GM19351 (cell line): ENCODE data around the gene CNTNAP5.

ENCODE experiments used
- ATAC-seq: cut with Tn5 transposase; IDR thresholded peaks from one replicate; pipeline ENCODE4 v1.9.1; 2021; ENCODE audit warnings: mild to moderate bottlenecking, moderate library complexity; ENCODE audit not compliant: unreplicated experiment

Gene CNTNAP5

DNA sequence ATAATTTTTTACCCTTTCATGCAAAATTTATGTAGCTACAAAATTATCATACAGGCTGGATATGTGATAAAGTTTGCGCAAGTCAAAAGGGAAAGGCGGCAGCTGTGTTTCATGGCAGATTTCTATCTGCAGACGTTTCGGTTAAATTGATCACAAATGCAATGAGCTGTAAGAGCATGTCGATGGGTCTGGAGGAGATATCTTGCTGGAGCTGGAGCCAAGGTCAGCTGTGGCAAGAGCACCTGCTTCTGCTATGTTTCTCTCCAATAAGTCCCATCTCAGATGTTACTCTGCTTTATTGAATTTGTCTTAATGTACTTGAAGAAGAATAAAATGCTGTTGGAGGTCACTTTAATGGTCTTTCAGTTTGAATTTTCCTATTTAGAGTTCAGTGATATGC is 749.7 kb downstream of the CNTNAP5 start:
- ATAC-seq = no peak

DNA sequence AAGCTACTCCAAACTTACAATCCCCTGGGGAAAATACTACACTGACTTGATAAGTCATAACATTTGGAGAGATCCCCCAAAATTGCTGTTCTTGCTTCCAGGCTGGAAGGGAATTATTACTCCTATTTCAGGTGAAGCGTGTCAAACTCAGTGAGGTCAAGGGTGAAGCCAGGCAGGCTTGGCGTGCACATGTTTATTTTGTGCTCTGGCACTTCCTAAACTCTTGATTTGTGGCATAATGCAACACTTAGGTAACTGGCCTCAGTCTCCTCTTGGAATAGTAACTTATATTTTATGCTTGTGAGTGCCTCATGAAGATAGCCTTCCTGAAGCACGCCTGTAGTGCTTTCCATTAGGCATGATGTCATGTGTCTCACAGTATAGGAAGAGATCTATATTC is 751.2 kb downstream of the CNTNAP5 start:
- no peak for ATAC-seq

DNA sequence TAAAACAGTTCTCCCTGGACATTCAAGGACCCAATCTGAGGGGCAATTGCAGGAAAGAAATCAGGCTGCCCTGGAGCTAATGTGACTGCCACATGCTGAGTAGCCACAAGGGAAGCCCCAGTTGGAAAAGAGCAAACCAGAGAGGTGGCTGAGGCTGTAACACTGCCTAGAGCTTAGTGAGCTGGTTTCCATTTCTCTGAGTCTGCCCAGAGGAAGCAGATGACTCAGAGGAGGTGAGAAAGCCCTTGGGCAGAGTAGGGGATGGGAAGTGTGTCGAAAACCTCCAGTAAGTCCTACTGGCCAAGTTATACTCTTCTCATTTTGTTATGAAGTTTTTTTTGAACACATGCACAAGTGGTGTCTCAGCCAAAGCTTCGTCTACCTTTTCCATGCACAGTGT is 753.0 kb downstream of the CNTNAP5 start:
- no peak for ATAC-seq

DNA sequence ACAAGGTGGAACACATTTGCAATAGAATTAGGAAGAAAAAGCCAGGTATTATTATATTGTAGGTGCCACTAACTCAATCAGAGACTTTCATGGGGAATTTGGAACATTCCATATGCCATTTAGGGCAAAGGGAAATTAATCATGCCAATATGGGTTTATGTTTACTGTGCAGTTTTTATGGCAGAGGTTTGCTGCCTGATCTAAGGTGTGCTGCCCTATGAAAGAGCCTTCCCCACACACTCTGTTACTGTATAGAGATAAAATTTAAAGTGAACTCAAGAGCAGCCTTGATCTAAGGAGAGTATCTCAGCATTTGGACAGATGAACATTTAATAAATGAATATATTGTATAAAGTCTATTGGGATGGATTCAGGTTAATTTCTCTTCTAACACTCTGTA is 771.6 kb downstream of the CNTNAP5 start:
- no peak for ATAC-seq

DNA sequence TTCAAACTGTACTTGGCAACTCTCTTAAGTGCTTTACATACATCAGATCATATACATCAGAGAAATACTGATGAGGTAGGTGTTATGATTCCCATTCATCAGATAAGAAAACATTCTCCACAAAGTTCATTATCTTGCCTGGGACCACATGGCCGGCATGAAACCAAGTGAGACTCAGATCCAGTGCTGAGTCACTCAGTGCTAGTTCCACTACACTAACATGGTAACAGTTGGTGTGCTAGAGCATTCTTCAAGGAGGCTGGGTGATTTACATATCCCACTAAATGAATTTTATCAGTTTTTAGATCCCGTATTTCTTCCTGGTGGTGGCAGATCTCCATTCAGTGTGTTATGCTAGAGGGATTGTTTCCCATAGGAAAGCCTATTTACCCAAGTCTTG is 772.0 kb downstream of the CNTNAP5 start:
- ATAC-seq = no peak

DNA sequence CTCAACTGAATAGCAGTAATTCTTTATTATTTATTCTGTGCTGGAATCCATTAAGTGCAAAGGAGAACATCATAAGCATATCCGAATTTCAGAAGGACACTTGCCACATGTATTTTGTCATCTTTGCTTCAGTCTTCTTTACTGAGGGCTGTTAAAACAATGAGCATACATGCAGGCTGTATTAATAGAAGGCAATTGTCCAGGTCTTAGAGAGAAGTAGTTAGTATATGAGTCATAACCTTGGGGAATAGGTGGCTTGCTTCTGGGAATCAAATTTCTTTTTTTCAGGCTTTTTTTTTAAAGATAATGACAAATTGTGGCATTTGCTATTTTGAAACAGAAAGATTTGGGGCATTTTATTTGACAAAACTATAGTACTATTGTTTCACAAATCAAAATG is 773.5 kb downstream of the CNTNAP5 start:
- ATAC-seq = no peak

DNA sequence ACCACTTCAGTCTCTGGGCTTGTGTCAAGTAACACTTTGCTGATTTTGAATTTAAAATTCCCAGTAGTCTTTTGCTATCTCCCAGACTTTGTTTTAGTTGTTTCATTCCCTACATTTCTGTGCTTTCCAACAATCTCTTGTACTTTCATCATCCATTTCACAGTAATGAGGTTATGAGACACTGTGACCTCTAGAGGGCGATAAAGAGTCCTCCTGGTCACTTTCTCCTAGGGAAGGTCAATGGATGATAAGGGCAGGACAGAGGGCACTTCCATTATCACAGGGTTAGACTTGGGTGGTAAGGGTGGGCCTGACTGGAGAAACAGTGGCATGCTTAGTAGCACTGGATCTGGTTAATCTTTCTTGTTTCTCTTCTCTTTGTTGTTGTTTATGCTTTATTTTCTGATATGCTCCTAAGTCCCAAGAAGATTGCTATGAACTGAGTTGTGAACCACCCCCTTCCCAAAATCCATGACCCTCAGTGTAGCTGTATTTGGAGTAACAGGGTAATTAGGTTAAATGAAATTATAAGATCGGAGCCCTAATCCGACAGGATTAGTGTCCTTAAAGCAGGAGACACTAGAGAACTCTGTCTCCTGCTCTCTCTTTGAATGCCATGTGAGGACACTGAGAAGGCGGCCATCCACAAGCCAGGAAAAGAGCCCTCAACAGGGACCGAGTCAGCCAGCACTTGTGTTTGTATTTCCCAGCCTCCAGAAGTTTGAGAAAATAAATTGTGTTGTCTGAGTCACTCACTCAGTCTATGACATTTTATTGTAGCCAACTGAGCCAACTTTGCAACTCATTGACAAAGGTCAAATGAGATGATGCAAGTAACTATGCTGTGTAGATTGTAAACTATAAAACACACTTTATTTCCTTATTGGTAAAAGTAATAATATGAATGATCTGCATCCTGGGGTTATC is 779.2 kb downstream of the CNTNAP5 start:
- ATAC-seq = peak; percentile 87

DNA sequence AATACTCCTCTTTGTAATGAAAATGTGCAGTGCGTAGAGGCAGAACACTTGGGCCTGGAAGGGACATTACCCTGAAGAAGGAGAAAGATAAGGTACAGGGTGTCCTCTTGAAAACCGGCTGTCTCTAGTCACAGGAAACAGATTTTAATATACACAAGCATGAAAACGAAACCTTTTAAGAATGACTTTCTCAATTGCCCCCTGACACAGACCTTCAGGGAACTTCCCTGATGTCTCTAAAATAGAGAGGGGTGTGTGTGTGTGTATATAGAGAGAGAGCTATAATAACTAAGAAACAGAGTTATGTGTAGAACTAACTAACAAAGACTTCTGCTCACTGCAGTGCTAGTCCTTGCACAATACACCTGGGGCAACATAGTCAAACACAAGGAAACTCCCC is 780.0 kb downstream of the CNTNAP5 start:
- ATAC-seq = no peak

DNA sequence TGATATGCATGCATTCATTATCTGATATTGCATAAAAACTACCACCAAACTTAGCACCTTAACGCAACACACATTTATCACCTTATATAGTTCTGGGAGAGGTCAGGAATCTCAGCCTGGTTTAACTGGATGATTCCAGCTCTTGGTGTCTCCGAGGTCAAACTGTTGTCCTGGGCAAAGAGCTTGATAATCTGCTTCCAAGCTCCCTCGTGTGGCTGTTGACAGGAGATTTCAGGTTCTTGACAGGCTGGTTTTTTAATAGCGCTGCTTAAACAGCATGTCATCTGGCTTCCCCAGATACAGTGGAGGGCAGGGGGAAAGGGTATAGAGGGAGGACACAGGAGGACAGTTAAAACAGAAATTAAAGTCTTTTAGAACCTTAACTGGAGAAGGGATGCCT is 785.0 kb downstream of the CNTNAP5 start:
- ATAC-seq = no peak

DNA sequence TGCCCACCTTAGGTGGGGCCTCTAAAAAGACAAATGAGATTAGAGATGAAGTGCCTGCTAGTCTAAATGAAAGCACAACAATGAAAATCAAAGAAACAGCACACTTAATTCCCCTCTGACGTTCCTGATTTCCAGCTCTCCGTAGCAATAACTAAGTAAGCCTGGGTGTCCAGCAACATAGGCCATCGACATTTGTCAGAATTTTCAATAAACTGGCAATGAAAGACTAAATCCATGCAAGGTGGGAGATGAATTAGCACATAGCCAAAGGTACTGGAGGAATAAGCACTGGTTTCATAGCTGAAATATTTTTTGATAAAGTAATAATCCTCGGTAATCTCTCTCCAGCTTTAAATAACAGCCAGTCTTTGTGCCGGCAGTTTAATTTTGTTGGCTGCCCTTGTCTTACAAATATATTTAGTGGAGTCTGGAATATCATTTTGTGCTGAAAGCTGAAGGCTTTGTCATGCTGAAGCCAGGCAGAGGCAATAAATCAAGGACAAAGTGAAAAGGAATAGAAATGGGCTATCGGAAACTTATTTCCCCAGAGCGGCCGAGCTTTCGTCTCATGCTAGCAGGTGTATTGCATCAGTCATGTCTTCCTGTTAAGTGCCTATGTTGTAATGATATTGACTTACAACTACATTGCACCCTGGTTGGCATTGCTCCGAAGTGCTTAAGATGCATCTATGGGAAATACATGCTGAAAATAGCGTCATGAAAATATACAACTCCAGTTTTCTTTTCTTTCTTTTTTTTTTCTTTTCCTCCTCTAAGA is 790.1 kb downstream of the CNTNAP5 start:
- ATAC-seq = no peak

DNA sequence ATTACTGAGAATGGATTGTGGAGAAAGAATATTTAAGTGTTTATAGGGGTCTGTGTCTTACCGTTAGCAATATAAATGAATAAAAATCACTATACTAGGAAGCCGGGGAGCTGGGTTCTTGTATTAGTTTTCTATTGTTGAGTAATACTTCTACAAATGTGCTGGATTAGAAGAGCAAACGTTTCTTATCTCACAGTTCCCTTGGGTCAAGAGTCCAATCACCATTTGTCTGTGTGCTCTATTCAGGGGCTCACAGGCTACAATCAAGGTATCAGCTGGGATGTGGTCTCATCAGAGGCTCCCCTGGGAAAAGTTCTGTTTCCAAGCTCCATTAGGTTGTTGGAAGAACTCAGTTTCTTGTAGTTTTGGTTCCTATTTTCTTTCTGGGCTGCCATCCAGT is 790.9 kb downstream of the CNTNAP5 start:
- no peak for ATAC-seq

DNA sequence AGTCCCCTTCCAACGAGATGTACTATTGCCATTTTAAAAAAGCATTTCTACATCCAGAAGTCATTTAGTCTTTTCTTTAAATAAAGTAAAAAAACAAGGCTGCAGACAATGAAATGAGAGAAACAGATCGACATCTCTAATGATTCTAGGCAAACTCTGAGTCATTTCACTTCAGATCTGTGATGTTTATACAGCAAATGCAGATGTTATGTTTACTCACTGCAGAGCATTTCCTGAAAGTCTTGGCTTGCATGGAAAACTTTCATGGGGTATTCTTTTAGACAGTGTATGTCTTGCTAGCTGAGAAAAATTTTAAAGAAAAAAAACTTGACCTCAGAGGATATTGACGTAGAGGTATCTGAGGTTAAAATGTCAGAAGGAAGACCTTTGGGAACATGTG is 797.4 kb downstream of the CNTNAP5 start:
- ATAC-seq = no peak

DNA sequence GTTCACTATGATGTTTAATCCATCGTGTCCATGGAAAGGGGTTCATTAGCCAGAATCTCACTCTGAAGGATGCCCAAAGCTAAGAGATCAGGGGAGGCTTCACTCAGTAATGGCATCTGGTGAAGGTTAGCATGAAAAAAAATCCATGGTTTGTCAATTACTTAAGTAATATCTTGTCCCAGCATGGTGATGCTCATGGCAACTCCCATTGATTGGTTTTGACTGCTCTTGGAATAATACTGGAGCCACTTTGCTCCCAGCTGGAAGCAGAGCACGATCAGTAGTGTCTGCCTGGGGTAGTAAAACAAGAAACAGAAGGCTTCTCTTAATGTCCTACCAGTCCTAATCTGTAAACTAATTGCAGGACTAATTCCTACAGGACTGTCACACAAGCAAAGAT is 799.4 kb downstream of the CNTNAP5 start:
- no peak for ATAC-seq

DNA sequence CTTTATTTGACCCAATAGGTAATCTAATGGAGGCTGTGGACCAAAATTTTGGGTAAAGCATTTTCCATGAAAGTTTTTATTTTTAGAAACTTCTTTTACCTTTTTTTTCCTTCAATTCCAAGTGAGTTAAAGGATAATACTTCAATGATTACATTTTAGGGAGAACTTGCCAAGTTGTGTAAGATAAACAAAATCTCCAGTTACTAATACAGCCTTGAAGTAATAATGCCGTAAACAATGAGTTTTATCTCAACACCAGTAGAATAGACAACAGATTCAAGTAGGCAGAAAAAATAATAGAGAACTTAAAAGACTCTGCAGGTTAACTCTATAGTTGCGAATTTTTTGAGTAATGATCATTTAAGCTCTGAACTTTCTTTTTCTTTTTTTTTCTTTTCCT is 807.4 kb downstream of the CNTNAP5 start:
- ATAC-seq = no peak

DNA sequence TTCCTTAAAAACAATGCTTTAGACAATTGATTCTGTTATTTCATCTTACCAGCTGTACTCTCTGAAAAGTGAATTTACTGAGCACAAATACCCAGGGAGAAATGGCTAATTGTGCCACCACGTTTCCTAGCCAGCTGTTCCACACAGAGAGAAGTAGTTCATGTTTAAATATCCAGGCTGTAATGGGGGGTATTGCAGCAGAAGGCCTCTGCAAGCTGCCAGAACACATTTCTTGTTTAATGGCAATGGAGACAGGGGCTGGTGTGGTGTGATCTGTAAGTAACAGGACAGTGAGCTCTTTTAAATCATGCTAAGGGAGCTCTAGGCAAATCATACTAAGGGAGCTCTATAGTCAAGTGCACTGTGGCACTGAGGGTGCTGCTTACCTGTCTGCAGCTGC is 809.2 kb downstream of the CNTNAP5 start:
- ATAC-seq = no peak

DNA sequence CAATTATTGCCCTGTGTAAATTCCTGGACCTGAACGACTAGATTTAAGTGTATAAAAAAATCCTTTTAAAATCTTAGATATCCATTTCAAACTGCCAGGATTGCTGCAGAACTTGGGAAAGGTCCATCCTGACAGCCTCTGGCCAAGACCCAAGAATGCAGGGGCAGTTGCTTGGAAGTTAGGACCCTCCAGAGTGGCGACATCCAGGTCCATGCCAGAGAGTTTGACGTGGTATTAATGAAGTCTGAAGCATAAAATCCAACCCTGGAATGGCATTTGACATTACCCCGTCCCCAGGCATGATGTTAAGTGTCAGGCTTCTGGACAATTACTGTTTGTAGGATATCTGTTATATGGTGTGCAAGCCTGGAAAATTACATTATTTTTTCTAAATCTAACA is 810.2 kb downstream of the CNTNAP5 start:
- ATAC-seq = no peak

DNA sequence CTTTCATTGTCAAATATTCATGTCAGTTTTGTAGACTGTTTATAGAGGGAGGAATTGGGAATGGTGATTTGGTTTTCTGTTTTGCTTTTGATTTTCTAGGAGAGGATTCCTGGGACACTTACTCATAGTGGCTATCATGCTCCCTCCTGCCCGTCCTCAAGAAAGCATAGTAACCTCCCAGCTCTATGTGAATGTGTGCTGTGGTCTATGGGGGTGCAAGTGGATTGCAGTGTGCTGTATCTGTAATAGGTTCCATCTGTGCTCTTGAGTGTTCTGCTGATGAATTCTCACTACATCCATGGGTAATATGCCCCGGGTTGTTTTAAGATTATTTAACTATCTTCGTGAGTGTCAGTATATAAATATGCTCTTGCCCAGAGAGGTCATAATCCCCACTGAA is 811.3 kb downstream of the CNTNAP5 start:
- ATAC-seq = no peak

DNA sequence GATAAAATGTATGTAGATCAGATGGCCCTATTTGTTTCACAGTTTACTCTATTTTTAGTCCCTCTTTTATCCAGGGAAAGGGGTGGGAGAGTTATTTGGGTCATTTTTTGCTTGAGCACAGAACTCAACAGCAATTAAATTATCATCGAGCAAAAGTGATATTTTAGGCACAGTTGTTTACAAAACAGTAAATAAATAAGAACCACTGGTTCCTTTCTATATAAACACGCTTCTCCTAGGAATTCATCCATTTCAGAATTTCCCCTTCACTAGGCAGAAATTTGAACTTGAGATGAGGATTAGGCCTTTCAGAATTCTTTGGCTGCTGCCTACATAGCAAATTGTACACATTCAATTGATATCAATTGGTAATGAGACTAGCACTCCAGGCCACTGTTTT is 812.4 kb downstream of the CNTNAP5 start:
- no peak for ATAC-seq

DNA sequence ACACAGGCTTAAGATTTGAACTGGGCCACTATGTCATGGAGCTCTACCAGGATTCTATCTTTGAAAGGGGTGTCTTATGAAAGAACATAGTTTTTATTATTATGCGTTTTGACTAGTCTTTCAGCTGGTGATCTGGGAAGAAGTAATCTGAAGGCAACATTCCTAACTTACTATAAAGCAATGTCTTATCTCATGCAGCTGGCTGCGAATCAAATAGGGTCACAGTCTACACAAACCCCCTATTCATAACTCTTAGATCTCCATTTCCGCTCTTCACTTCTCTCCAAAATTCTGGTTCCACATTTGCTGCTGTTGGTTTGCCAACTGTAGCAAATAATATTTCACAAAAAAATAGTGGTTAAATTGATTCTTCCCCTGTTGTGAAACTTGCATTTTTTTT is 813.3 kb downstream of the CNTNAP5 start:
- ATAC-seq = no peak

DNA sequence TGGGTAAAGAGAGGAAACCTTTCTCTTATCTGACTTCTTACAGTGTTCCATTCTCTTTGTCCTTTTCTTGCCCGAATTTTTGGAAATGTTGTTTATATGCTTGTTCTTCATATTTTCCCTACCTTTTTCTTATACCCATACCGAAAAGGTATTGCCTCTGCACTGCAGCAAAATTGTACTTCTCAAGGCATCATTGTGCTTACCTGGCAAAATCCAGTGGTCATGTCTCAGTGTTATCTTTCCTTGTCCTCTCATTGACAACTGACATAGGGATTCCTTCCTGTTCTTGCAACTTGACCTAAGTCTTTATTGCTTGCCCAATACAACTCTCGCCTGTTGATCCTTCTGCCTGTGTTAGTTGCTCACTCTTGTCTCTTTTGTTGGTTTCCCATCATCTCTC is 842.2 kb downstream of the CNTNAP5 start:
- ATAC-seq = no peak

DNA sequence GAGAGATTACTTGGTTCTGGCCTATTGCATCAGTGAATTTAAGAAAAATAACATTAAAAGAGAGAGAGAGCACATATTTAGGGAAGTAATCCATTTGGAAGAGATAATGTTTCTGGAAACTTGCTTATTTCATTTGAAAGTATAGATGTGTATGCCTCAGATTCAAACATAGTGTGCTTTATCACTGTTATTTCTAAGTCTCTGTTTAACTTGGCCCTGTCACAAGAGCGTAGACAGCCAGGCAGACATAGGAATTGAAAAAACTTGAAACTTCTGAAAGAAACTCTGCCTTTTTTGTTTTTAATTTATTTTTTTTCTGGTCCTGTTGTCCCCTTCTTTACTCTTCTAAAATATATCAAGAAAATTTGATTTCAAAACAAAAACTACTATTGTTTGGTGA is 849.1 kb downstream of the CNTNAP5 start:
- ATAC-seq = no peak

DNA sequence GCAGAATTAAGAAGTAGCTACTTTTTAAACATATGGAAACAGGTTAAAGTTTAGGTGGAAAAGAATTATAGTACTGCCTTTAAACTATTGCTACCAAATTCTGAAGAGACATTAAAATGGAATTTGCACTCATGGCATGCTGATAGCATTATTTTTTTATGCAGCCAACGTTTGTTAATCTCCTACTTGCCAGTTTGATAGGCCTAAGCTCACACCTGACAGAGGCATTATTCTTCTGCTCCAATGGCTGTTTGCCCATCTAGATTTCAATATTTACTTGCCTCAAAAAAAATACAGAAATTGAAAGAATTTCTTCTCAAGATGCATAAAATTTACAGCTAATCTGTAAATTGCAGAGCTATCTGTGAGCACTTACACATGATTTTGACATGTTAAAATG is 849.6 kb downstream of the CNTNAP5 start:
- no peak for ATAC-seq
